Loucy (cell line): ENCODE results near the gene KCTD18.

ENCODE experiments used
- EZH2phosphoT487 ChIP-seq: fragments of 200-600 bp; IDR thresholded peaks from 2 replicates; pipeline ENCODE4 v1.6.1; 2018; ENCODE audit warnings: antibody characterized with exemption, mild to moderate bottlenecking, moderate library complexity, borderline replicate concordance
- TF ChIP-seq, protein P1 (sequence below): fragments of 200-600 bp; sonication (generic); conservative IDR thresholded peaks from 2 replicates; pipeline ENCODE4 v1.5.1; 2014; ENCODE audit warnings: mild to moderate bottlenecking, antibody characterized with exemption, low read length

DNA sequence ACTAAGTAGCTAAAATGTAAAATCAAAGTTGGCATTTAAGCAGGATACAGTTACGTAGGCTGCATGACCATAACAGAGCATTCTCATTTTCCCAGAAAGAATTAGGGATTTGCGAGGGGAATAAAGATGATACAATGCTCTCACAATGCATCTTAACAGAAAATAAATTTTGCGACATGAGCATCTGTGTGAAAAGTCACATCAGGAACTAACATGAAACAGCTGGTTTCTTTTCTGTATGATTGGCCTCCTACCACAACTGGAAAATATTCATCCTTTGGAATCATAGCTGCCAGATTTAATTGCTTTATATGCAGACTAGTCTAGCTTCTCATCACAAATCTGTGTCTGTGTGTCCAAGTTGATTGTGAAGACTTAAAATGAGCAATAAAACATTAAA, 66.0 kb downstream of the KCTD18 start:
- TF ChIP-seq, protein P1, sequence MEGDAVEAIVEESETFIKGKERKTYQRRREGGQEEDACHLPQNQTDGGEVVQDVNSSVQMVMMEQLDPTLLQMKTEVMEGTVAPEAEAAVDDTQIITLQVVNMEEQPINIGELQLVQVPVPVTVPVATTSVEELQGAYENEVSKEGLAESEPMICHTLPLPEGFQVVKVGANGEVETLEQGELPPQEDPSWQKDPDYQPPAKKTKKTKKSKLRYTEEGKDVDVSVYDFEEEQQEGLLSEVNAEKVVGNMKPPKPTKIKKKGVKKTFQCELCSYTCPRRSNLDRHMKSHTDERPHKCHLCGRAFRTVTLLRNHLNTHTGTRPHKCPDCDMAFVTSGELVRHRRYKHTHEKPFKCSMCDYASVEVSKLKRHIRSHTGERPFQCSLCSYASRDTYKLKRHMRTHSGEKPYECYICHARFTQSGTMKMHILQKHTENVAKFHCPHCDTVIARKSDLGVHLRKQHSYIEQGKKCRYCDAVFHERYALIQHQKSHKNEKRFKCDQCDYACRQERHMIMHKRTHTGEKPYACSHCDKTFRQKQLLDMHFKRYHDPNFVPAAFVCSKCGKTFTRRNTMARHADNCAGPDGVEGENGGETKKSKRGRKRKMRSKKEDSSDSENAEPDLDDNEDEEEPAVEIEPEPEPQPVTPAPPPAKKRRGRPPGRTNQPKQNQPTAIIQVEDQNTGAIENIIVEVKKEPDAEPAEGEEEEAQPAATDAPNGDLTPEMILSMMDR = no peak
- TF ChIP-seq EZH2phosphoT487 = no peak
